Kidney epithelial cell (primary cell): Measurements from ENCODE around the gene CDK5RAP1. TPM values are rescaled to one million over a fixed set of nuclear protein-coding genes. Genes with fewer than 3 reads are reported as not detected.

ENCODE experiments used
- DNase-seq: peaks from one replicate; pipeline ENCODE4 v3.0.0-alpha.2; 2010; ENCODE audit warnings: low read depth
- H3K27me3 ChIP-seq: 2 replicates; pipeline ENCODE4 v1.6.0; 2011; ENCODE audit warnings: low read length; ENCODE audit not compliant: control insufficient read depth, insufficient read depth
- H3K36me3 ChIP-seq: 2 replicates; pipeline ENCODE4 v1.5.1; 2011; ENCODE audit warnings: low read length; ENCODE audit not compliant: control insufficient read depth, insufficient read depth
- H3K4me3 ChIP-seq: 2 replicates; pipeline ENCODE4 v1.5.1; 2011; ENCODE audit warnings: low read depth, mild to moderate bottlenecking, control low read depth, low read length
- CTCF ChIP-seq: IDR thresholded peaks from 2 replicates; pipeline ENCODE4 v1.5.1; 2011; ENCODE audit warnings: mild to moderate bottlenecking, moderate library complexity, low read length, control low read depth, inconsistent platforms; ENCODE audit not compliant: insufficient read depth, poor library complexity, severe bottlenecking
- total RNA-seq: library from RNA; depleted of rRNA; stranded (reverse); fragments of >200 nt; gene quantifications from 2 replicates; pipeline ENCODE4 v1.2.3, GENCODE V29; 2015

The CDK5RAP1 gene
- total RNA-seq, 1 donor from 2014 or later, result 39.4 TPM

- no peaks in the 10 kb centered on the region for H3K36me3 ChIP-seq
- TF ChIP-seq CTCF, result no peak
- H3K27me3 ChIP-seq, result no peaks in the 10 kb centered on the region
- DNase-seq, result no peak
- no peak overlapping the region for H3K4me3 ChIP-seq
Measured at GRCh38 chr20:33348136-33348937, 53.0 kb downstream of the CDK5RAP1 start.

GRCh38 chr20:33345342-33345741 lies 56.0 kb downstream of the CDK5RAP1 start:
- no peak overlapping the region for H3K4me3 ChIP-seq
- H3K36me3 ChIP-seq, result no peaks in the 10 kb centered on the region
- TF ChIP-seq CTCF, result no peak
- no peak for DNase-seq
- H3K27me3 ChIP-seq, result no peaks in the 10 kb centered on the region

- no peaks in the 10 kb centered on the region for H3K36me3 ChIP-seq
- no peak overlapping the region for H3K4me3 ChIP-seq
- no peaks in the 10 kb centered on the region for H3K27me3 ChIP-seq
- DNase-seq, result no peak
- TF ChIP-seq CTCF, result no peak
Measured at GRCh38 chr20:33343521-33343920, 57.8 kb downstream of the CDK5RAP1 start.

- Histone ChIP-seq H3K27me3 (no peaks in the 10 kb centered on the region), H3K4me3 (no peak overlapping the region), H3K36me3 (no peaks in the 10 kb centered on the region)
- no peak for DNase-seq
- TF ChIP-seq CTCF, result no peak
Measured at GRCh38 chr20:33339515-33340058, 61.7 kb downstream of the CDK5RAP1 start.

- no peak for TF ChIP-seq CTCF
- no peak for DNase-seq
- peaks cover 2% of the 10 kb centered on the region for H3K27me3 ChIP-seq
- H3K4me3 ChIP-seq, result no peak overlapping the region
- H3K36me3 ChIP-seq, result no peaks in the 10 kb centered on the region
Measured at GRCh38 chr20:33338467-33339258, 62.7 kb downstream of the CDK5RAP1 start.
